GM20000 (cell line): ENCODE results near the gene CORIN.

Experiments used
- DNase-seq: peaks from one replicate; pipeline ENCODE4 v3.0.0; 2012; ENCODE audit warnings: low spot score
- CTCF ChIP-seq: IDR thresholded peaks from 2 replicates; pipeline ENCODE4 v1.5.1; 2012; ENCODE audit warnings: mild to moderate bottlenecking, control low read depth; ENCODE audit errors: extremely low read depth, missing control alignments

CORIN gene

DNA sequence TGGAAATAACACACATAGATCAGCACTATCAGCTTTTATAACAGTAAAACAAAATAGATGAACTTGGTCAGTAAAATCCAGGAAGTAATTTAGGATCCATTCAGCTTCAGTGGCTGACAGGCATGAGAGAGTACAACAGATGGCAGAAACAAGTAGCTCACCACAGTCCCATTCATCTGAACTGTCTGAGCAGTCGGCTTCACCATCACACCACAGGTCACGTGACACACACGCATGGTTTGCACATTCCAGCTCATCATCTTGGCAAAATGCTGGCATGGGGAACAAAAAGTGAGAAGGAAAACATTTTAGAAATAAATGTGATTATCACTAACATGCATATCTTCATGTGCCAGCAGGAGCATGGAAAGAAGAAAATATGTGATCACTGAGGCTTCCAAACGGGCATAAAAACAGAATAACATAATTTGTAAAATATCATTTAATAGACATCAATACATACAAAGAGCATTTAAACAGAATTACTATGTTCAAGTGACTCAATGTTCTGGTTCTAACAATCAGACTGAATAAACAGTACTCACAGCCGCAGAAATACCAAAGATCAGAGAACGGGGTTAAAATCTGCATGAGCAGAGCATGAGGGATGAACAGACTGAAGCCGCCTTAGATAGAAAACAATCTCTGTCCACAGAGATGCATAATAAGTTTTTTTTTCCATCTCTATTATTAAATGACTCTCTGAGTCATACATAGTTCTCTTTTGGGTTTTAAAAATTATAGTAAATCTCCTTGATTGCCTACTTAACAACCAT lies 194.7 kb downstream of the CORIN start:
- no peak for DNase-seq
- TF ChIP-seq CTCF, result no peak

GRCh38 chr4:47642191-47642830 lies 195.6 kb downstream of the CORIN start:
- TF ChIP-seq CTCF, result no peak
- DNase-seq, result no peak

DNA sequence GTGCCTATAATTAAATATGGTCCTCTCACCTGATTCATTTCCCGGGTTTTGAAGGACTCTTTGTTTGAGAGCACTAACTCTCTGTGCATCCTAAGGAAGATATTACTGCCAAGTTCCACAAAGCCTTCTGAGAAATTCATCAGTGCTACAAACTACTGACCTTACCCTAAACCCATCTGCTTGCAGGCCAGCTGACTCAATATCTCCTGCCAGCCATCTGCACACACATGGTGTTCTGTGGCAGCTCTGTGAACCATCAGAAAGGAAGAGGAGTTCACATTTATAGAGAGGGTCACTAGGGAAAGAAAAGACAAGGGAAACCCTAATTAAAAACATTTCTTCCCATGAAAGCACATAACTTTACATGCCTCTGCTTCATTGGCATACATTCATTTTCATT lies 196.1 kb downstream of the CORIN start:
- TF ChIP-seq CTCF, result no peak
- DNase-seq, result no peak

DNA sequence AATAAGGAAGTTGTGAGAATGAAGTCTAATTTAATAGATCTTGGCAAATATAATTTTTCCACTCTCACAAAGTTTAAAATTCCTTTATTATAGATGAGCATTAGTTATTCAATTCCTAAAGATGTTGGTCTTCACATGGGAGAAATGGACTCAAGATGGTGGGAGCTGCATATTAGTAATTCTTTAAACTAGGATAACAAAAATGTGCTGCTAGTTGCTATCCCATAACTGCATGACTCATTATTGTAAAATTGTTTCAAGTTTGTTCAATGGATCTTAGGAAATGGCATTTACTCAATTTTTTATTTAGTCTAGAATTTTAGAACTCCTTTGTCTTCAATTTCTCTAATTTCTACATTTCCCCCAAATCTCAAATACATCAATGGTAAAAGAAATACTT lies 197.0 kb downstream of the CORIN start:
- no peak for DNase-seq
- TF ChIP-seq CTCF, result no peak

DNA sequence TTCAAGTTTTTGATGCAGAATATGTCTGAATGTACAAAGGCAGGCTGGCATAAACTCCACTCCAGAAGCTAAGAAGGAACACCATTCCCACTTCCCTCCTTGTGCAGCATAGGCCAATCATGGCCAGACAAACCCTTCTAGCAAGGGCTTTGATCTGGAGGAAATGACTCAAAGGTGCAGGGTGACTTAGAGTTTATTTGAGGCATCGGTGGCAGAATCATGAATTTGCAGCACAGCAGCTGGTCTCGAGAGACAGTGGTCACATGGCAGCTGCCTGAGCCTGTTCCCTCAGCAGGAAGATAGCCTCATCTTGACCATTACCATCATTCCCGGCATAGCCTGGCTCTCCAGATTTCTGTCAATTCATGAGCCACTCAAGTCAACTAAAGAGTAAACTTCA lies 198.3 kb downstream of the CORIN start:
- no peak for TF ChIP-seq CTCF
- no peak for DNase-seq

- no peak for DNase-seq
- no peak for TF ChIP-seq CTCF
Measured at GRCh38 chr4:47631161-47631560, 206.7 kb downstream of the CORIN start.

- DNase-seq, result no peak
- TF ChIP-seq CTCF, result no peak
Measured at GRCh38 chr4:47624031-47624441, 213.8 kb downstream of the CORIN start.
